GM10847 (cell line): ENCODE results near the gene NCBP2.

ENCODE experiments used
- POLR2A ChIP-seq: IDR thresholded peaks from 2 replicates; pipeline ENCODE4 v1.6.1; 2011; ENCODE audit not compliant: insufficient read length; ENCODE audit errors: extremely low read depth

NCBP2 gene

GRCh38 chr3:196971094-196971698, 28.9 kb upstream of the NCBP2 start:
- TF ChIP-seq POLR2A = no peak

- no peak for TF ChIP-seq POLR2A
Measured at GRCh38 chr3:196970547-196971093, 28.3 kb upstream of the NCBP2 start.

DNA sequence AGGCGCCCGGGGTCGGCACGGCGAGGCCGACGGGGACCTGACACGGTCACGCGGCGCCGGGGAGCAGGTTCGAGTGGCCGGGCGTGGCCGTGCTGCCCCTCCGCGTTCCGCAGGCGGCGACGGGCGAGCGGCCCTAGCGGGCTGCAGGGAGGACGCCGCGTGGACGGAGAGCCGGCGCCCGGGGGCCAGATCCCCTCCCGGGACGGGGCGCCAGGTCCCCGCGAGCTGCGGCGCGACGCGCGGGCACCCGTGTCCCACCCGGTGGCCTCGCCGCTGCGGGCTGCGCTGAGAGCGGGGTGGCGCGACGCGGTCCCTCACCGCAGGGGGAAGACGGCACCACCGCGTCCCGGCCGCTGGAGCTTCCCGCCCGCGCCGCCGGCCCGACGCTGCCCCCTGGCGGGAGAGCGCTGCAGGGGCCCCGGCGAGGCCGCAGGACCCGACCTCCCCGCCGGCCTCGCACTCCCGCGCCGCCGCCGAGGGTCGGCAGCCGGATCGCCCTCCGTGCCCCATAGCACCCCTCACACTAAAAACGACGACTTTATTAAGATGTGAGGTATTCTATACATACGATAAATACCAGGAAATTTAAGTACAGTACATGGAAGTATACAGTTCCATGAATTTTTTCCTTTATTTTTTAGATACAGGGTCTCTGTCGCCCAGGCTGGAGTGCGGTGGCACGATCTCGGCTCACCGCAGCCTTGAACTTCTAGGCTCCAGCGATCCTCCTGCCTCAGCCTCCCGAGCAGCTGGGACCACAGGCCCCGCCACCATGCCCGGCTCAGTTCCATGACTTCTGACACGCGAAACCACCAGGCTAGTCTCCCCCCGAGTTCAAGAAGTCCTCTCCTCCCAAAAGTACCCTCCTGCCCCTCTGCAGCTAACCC, 27.6 kb upstream of the NCBP2 start:
- no peak for TF ChIP-seq POLR2A

DNA sequence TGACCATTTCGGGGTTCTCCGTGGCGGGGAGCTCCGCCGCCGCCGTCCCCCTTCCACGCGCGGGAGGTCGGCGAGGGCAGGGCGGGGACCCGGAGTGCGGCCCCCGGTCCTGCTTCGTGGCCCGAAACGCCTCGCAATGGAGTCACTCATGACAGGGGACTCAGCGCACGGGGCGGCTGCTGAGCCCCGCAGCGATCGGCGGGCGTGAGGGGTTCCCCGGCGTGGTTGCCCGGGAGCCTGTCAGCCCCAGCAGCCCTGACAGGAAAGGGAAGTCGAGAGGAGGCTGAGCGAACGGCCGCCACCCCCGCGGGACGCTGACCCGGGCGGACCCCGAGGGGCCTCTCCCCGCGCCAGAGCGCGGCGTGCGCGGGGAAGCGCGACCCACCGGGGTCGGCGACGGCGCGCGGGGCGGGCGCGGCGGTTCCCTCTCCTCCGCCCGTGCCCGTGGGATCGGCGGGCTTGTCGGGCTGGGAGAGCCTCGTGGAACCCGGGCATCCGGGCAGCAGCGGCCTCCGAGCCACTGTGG, 26.9 kb upstream of the NCBP2 start:
- no peak for TF ChIP-seq POLR2A

DNA sequence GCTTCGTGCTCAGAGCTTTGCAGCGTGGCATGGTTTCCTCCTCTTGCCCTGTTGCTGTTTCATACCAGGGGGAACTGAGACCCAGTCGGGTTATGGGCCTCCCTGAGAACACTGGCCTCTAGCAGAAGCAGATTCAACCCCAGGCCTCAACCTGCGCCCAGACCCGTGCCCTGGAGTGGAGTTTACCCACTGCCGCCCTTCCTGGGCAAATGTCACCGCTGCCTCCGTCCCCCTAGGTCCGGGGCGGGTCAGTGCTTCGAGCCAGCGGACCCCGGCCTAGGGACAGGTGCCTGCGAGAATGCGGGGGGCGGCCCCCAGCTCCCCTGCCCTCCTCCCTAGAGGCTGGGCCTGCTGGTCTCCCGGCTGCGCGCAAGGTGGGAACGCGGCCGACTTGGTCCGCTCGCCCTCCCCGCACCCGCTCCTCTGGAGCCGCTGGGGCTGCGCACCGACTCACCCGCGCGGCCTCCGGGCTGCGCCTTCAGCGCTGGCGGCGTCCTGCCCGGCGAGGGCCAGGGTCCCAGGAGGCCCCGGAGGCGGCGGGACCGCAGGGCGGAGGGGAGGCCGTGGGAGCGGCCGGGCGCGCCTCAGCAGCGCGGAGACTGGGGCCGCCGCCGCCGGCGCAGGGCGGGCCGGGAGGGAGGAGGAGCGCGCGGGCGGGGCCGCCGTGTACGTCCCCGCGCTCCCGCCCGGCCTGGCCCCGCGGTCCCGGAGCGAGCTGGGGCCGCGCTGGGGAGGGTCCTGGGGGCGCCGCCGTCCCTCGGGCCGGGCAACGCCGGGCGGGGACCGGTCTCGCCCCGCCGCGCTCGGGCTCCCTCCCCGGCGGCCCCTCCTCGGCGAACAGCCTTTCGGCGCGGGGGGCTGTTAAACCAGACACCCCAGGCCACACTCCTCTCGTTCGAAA, 26.2 kb upstream of the NCBP2 start, which contains the start of gene PIGZ:
Gene PIGZ (minus strand): TSS at position 601 of the 901 bp plus-strand sequence. CDS start 16,802 bp downstream, outside the sequence.
- TF ChIP-seq POLR2A = peak; percentile 46

GRCh38 chr3:196967412-196968232, 25.3 kb upstream of the NCBP2 start:
- TF ChIP-seq POLR2A = no peak

DNA sequence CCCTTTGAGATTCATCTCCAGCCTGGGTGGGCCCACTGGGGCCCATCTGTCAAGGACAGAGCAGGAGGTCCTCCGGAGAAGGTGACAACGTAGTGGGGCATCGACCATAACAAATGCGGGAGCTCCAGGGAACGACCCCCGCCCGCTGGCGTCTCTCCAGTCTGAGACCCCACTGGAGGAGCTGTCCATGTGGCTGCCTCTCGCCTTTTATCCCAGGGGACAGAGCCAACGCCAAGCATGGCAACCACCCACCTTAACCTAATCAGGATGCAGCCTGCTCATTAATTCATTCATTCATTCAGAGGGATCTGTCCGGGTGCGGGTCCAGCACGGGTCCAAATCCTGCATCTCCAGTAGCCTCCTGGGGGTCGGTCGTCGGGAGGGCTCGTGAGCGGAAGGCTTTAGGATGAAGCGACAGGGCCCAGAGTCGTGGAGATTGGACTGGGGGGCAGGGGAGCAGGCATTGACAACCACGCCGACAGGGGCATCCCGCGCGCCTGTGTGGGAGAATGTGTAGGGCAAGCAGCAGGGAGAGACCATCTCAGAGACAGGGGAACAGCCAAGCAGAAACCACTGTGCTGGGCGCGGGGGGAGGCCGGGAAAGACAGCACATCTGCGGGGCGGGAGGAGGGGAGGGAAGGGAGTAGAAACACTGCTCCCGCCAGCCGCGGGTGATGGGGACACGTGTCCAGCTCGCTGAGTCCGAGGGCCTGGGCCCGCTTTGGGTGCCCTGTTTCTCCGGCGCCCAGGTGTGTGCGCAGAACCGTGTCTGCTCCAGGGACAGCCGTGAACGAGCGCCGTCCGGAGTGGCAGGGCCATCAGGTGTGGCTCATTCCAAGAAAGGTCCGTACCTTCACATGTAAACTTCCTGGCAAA, 24.4 kb upstream of the NCBP2 start:
- TF ChIP-seq POLR2A = no peak

DNA sequence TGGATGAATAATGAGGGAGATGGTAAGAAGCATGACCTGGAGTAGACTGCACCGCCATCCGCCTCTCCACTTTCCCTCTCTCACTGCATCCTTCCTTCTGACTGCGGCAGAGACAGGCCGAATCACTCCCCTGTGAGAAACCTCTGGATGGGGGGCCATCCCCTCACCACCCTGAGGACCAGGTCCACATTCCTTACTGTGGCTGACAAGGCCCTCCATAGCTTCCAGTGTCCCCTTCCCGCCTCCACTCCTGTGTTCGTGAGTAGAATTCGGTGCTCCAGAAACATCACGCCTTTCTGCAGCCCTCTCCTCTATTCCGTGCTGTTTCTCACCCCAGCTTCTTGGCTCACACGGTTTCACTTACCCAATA, 23.5 kb upstream of the NCBP2 start:
- TF ChIP-seq POLR2A = no peak

GRCh38 chr3:196965112-196965803, 22.9 kb upstream of the NCBP2 start:
- no peak for TF ChIP-seq POLR2A

DNA sequence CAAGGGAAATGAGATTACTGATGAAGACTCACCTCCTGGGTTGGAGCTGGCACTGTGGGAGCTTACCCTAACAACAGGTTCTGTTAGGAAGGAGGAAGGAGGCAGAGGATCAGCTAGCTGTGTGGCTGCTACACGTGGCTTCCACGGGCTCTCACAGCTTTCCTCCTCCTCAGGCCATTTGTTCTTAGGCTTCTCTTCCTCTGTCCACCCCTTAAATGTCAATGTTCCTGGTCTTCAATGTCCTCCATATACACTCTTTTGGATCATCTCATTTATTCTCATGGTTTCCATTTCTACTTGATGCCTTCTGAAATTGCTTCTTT, 21.3 kb upstream of the NCBP2 start:
- TF ChIP-seq POLR2A = no peak

DNA sequence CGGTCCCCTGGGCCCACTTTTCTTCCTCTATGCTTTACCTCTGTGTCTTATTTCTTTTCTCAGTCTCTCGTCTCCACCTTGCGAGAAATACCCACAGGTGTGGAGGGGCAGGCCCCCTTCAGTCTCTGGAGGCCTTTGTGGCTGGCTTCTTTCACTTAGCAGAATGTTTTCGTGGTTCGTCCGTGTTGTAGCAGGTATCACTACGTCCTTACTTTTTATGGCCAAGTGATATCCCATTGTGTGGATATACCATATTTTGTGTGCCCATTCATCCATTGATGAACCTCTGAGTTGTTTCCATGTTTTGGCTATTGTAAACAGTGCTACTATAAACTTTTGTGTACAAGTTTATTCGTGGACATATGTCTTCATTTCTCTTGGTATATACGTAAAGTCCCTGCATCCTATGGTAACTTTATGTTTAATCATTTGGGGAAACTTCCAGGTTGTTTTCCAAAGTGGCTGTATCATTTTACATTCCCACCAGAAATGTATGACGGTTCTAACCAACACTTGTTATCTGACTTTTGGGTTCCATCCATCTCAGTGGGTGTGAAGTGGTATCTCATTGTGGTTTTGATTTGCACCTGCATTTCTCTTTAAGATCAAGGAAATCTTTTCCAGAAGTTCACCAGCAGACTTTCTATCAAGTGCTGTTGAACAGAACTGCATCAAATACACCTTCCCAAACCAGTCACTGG, 20.8 kb upstream of the NCBP2 start:
- no peak for TF ChIP-seq POLR2A

DNA sequence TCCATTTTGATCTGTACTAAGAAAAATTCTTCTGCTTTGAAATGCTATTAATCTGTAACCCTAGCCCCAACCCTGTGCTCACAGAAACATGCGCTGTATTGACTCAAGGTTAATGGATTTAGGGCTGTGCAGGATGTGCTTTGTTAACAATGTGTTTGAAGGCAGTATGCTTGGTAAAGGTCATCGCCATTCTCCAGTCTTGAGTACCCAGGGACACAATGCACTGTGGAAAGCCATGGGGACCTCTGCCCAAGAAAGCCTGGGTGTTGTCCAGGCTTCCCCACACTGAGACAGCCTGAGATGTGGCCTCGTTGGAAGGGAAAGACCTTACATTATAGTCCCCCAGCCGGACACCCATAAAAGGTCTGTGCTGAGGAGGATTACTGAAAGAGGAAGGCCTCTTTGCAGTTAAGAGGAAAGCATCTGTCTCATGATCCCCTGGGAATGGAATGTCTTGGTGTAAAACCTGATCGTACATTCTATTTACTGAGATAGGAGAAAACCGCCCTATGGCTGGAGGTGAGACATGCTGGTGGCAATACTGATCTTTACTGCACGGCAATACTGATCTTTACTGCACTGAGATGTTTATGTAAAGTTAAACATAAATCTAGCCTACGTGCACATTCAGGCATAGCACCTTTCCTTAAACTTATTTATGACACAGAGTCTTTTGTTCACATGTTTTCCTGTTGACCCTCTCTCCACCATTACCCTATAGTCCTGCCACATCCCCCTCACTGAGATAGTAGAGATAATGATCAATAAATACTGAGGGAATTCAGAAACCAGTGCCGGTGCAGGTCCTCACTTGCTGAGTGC, 20.0 kb upstream of the NCBP2 start:
- no peak for TF ChIP-seq POLR2A

DNA sequence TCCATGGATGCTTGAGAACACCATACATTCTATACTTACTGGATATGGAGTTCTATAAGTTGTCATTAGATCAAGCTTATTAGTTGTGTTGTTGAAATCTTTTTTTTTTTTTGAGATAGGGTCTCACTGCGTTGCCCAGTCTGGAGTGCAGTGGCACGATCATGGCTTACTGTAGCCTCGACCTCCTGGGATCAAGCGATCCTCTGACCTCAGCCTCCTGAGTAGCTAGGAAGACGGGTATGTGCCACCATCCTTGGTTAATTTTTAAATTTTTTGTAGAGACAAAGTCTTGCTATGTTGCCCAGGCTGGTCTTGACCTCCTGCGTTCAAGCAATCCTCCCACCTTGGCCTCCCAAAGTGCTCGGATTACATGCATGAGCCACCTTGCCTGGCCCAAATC, 12.5 kb upstream of the NCBP2 start:
- TF ChIP-seq POLR2A = no peak
